Measurements from ENCODE around the gene POLR1E. TPM values are rescaled to one million over a fixed set of nuclear protein-coding genes. Genes with fewer than 3 reads are reported as not detected.

Gene POLR1E
- 48.0 and 49.4 TPM in 2 replicates for total RNA-seq

DNA sequence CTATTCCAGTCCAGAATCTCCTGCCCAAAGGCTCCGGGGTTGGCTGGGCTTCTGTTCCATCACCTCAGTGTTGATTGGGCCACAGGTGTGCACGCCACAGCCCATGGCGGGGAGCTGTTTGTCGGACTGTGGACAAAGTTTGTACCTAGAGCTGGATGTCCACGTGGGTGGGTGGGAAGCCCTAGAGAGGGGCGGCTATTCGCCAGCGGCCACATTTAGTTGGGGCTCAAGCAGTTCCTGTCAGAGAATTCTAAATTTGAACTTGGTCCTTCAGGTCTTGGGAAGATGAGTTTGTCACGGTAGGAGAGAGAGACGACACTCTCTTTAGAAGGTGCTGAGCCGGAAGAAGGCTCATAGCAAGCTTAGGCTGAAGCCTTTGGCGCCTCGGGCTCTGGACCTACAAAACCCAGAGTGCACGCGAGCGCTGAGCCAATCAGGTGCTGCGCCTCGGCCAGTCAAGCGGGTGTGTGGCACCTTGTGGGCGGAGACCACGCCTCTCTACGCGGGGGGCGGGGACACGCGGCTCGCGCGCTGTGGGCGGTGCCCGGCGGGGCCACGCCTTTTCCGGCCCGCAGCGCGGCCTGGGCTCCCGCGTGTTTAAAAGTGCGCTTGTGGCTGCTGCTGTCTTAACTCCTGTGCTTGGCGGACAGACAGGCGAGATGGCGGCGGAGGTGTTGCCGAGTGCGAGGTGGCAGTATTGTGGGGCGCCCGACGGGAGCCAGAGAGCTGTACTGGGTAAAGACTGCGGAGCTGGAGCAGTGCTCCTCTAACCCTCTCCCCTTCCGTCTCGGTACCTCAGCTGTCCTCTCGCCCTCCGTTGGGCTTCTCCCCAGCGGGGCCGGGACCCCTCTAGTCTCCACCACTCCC lies at the start of gene POLR1E:
Gene POLR1E, plus strand, starts transcription at position 560 of the 867 bp plus-strand sequence. Its CDS starts 100 bp downstream, at position 660.
- Mint-ChIP-seq H3K27ac (peak within 1 kb of the TSS; percentile 95), H3K4me3 (ENCODE audit: low read depth) (peak within 1 kb of the TSS; percentile 100), H3K27me3 (ENCODE audit: low read depth) (peaks cover 5% of the 10 kb centered on the region), H3K9me3 (no peaks in the 10 kb centered on the region), H3K4me1 (ENCODE audit: low read depth) (peaks cover 33% of the 10 kb centered on the region), H3K36me3 (ENCODE audit: low read depth) (peaks cover 33% of the 10 kb centered on the region)
- intact Hi-C loops (cut with micrococcal nuclease) = loop anchor here (1.0 to 5.0 kb wide), 6 partner anchors 20 to 1083 kb away; partner anchors contain the start of genes FBXO10, GRHPR, RNF38 and SLC25A51
- peak; percentile 95 for DNase-seq (ENCODE audit: low spot score)

DNA sequence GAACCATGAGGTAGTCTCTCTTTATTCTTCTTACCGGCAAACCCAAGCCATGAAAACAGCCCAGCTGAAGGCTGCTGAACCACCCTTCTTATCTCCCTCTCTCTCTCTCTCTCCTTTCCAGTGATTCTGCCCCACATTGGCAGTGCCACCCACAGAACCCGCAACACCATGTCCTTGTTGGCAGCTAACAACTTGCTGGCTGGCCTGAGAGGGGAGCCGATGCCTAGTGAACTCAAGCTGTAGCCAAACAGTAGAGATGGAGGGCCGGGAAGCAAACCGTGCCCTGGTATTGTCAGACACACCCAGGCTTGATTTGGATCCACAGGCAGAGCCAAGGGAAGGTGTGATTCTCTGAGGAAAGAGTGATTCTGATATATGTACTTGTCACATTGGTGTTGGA lies 49.2 kb upstream of the POLR1E start:
- Mint-ChIP-seq H3K27ac (no peak overlapping the region), H3K27me3 (ENCODE audit: low read depth) (no peaks in the 10 kb centered on the region), H3K4me3 (ENCODE audit: low read depth) (no peak overlapping the region), H3K4me1 (ENCODE audit: low read depth) (no peaks in the 10 kb centered on the region), H3K9me3 (no peaks in the 10 kb centered on the region), H3K36me3 (ENCODE audit: low read depth) (peaks cover 48% of the 10 kb centered on the region)
- intact Hi-C loops (cut with micrococcal nuclease) = no loop called here
- no peak for DNase-seq (ENCODE audit: low spot score)

DNA sequence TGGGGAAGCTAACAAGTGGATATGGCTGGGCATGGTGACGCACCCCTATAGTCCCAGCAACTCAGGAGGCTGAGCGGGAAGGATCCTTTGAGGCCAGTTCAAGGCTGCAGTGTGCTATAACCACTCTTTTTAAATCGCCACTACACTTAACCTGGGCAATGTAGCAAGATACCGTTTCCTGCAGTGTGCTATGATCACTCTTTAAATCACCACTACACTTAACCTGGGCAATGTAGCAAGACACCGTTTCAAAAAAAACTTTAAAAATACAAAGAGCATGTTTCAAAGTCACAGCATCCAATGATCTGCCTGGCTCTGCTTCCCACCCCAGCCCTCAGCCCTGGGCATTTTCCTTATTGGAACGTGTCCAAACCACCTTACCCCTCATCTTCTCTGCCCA lies 48.7 kb upstream of the POLR1E start:
- intact Hi-C loops (cut with micrococcal nuclease) = no loop called here
- DNase-seq (ENCODE audit: low spot score) = no peak
- H3K4me1 Mint-ChIP-seq (ENCODE audit: low read depth) = no peaks in the 10 kb centered on the region
- no peak overlapping the region for H3K4me3 Mint-ChIP-seq (ENCODE audit: low read depth)
- no peaks in the 10 kb centered on the region for H3K27me3 Mint-ChIP-seq (ENCODE audit: low read depth)
- H3K9me3 Mint-ChIP-seq = no peaks in the 10 kb centered on the region
- H3K27ac Mint-ChIP-seq = no peak overlapping the region
- H3K36me3 Mint-ChIP-seq (ENCODE audit: low read depth) = peaks cover 53% of the 10 kb centered on the region

GRCh38 chr9:37437621-37438020 lies 48.1 kb upstream of the POLR1E start:
- H3K27ac Mint-ChIP-seq = no peak overlapping the region
- H3K9me3 Mint-ChIP-seq = no peaks in the 10 kb centered on the region
- H3K4me1 Mint-ChIP-seq (ENCODE audit: low read depth) = no peaks in the 10 kb centered on the region
- intact Hi-C loops (cut with micrococcal nuclease) = no loop called here
- H3K4me3 Mint-ChIP-seq (ENCODE audit: low read depth) = no peak overlapping the region
- H3K36me3 Mint-ChIP-seq (ENCODE audit: low read depth) = peaks cover 59% of the 10 kb centered on the region
- no peak for DNase-seq (ENCODE audit: low spot score)
- H3K27me3 Mint-ChIP-seq (ENCODE audit: low read depth) = no peaks in the 10 kb centered on the region

GRCh38 chr9:37438359-37438758 lies 47.4 kb upstream of the POLR1E start:
- intact Hi-C loops (cut with micrococcal nuclease) = no loop called here
- Mint-ChIP-seq H3K36me3 (ENCODE audit: low read depth) (peaks cover 55% of the 10 kb centered on the region), H3K4me1 (ENCODE audit: low read depth) (no peaks in the 10 kb centered on the region)

GRCh38 chr9:37441776-37442370 lies 43.9 kb upstream of the POLR1E start:
- Mint-ChIP-seq H3K27me3 (ENCODE audit: low read depth) (no peaks in the 10 kb centered on the region), H3K4me1 (ENCODE audit: low read depth) (peaks cover 4% of the 10 kb centered on the region), H3K9me3 (no peaks in the 10 kb centered on the region), H3K36me3 (ENCODE audit: low read depth) (peaks cover 40% of the 10 kb centered on the region), H3K27ac (no peak overlapping the region), H3K4me3 (ENCODE audit: low read depth) (no peak overlapping the region)
- intact Hi-C loops (cut with micrococcal nuclease) = no loop called here
- no peak for DNase-seq (ENCODE audit: low spot score)

More at GRCh38 chr9:37438359-37438758, 47.4 kb upstream of the POLR1E start:
- no peak for DNase-seq (ENCODE audit: low spot score)
- no peak overlapping the region for H3K4me3 Mint-ChIP-seq (ENCODE audit: low read depth)
- H3K9me3 Mint-ChIP-seq = no peaks in the 10 kb centered on the region
- H3K27me3 Mint-ChIP-seq (ENCODE audit: low read depth) = no peaks in the 10 kb centered on the region
- H3K27ac Mint-ChIP-seq = no peak overlapping the region

- DNase-seq (ENCODE audit: low spot score) = no peak
- peaks cover 36% of the 10 kb centered on the region for H3K36me3 Mint-ChIP-seq (ENCODE audit: low read depth)
- no peaks in the 10 kb centered on the region for H3K9me3 Mint-ChIP-seq
- H3K27ac Mint-ChIP-seq = no peak overlapping the region
- H3K27me3 Mint-ChIP-seq (ENCODE audit: low read depth) = no peaks in the 10 kb centered on the region
- no peak overlapping the region for H3K4me3 Mint-ChIP-seq (ENCODE audit: low read depth)
- intact Hi-C loops (cut with micrococcal nuclease) = no loop called here
- peaks cover 7% of the 10 kb centered on the region for H3K4me1 Mint-ChIP-seq (ENCODE audit: low read depth)
Measured at GRCh38 chr9:37442556-37442955, 43.2 kb upstream of the POLR1E start.

- Mint-ChIP-seq H3K4me3 (ENCODE audit: low read depth) (no peak overlapping the region), H3K4me1 (ENCODE audit: low read depth) (peaks cover 7% of the 10 kb centered on the region), H3K9me3 (no peaks in the 10 kb centered on the region), H3K36me3 (ENCODE audit: low read depth) (peaks cover 30% of the 10 kb centered on the region), H3K27me3 (ENCODE audit: low read depth) (no peaks in the 10 kb centered on the region), H3K27ac (no peak overlapping the region)
- intact Hi-C loops (cut with micrococcal nuclease) = no loop called here
- no peak for DNase-seq (ENCODE audit: low spot score)
Measured at GRCh38 chr9:37443566-37443965, 42.2 kb upstream of the POLR1E start.

GRCh38 chr9:37444890-37445289 lies 40.9 kb upstream of the POLR1E start:
- no peak for DNase-seq (ENCODE audit: low spot score)
- Mint-ChIP-seq H3K36me3 (ENCODE audit: low read depth) (peaks cover 35% of the 10 kb centered on the region), H3K9me3 (no peaks in the 10 kb centered on the region)

GRCh38 chr9:37445832-37446231 lies 39.9 kb upstream of the POLR1E start:
- H3K27ac Mint-ChIP-seq = no peak overlapping the region
- H3K4me3 Mint-ChIP-seq (ENCODE audit: low read depth) = no peak overlapping the region
- H3K36me3 Mint-ChIP-seq (ENCODE audit: low read depth) = peaks cover 40% of the 10 kb centered on the region
- H3K4me1 Mint-ChIP-seq (ENCODE audit: low read depth) = peaks cover 7% of the 10 kb centered on the region
- no peak for DNase-seq (ENCODE audit: low spot score)
- no peaks in the 10 kb centered on the region for H3K27me3 Mint-ChIP-seq (ENCODE audit: low read depth)
- H3K9me3 Mint-ChIP-seq = no peaks in the 10 kb centered on the region
- intact Hi-C loops (cut with micrococcal nuclease) = no loop called here

More at GRCh38 chr9:37444890-37445289, 40.9 kb upstream of the POLR1E start:
- H3K27me3 Mint-ChIP-seq (ENCODE audit: low read depth) = no peaks in the 10 kb centered on the region
- peaks cover 7% of the 10 kb centered on the region for H3K4me1 Mint-ChIP-seq (ENCODE audit: low read depth)
- intact Hi-C loops (cut with micrococcal nuclease) = no loop called here
- no peak overlapping the region for H3K27ac Mint-ChIP-seq
- H3K4me3 Mint-ChIP-seq (ENCODE audit: low read depth) = no peak overlapping the region

GRCh38 chr9:37446401-37446800 lies 39.3 kb upstream of the POLR1E start:
- Mint-ChIP-seq H3K27me3 (ENCODE audit: low read depth) (no peaks in the 10 kb centered on the region), H3K9me3 (no peaks in the 10 kb centered on the region), H3K36me3 (ENCODE audit: low read depth) (peaks cover 40% of the 10 kb centered on the region), H3K4me3 (ENCODE audit: low read depth) (no peak overlapping the region), H3K4me1 (ENCODE audit: low read depth) (peaks cover 7% of the 10 kb centered on the region), H3K27ac (no peak overlapping the region)
- no peak for DNase-seq (ENCODE audit: low spot score)
- intact Hi-C loops (cut with micrococcal nuclease) = no loop called here

GRCh38 chr9:37447111-37447510 lies 38.6 kb upstream of the POLR1E start:
- Mint-ChIP-seq H3K4me3 (ENCODE audit: low read depth) (no peak overlapping the region), H3K27me3 (ENCODE audit: low read depth) (no peaks in the 10 kb centered on the region), H3K27ac (no peak overlapping the region), H3K36me3 (ENCODE audit: low read depth) (peaks cover 36% of the 10 kb centered on the region), H3K4me1 (ENCODE audit: low read depth) (peaks cover 7% of the 10 kb centered on the region), H3K9me3 (no peaks in the 10 kb centered on the region)
- no peak for DNase-seq (ENCODE audit: low spot score)
- intact Hi-C loops (cut with micrococcal nuclease) = no loop called here

All from activated T-helper 2 cell treated with anti-CD3 and anti-CD28 coated beads, Interferon-gamma antibody, Interleukin-2, Interleukin-4, amounts not matched to agents 10 μg/mL and 5 μg/mL and 100 μg/mL, durations not matched to agents 14 hours and 24 hours and 36 hours (primary cell).